HepG2 (cell line): Measurements from ENCODE around the gene ANKRD52. TPM values are rescaled to one million over a fixed set of nuclear protein-coding genes. Genes with fewer than 3 reads are reported as not detected.

Source experiments
- ARNT2 ChIP-seq: sonication (generic); formaldehyde crosslinking; IDR thresholded peaks from 2 replicates; pipeline ENCODE4 v1.8.0; 2022; ENCODE audit warnings: mild to moderate bottlenecking, low read depth, missing genetic modification reagents, moderate library complexity
- HOXA3 ChIP-seq: sonication (generic); formaldehyde crosslinking; IDR thresholded peaks from 2 replicates; pipeline ENCODE4 v1.5.0; 2020; ENCODE audit warnings: missing genetic modification reagents
- KDM2A ChIP-seq: sonication (generic); formaldehyde crosslinking; IDR thresholded peaks from 2 replicates; pipeline ENCODE4 v1.4.0; 2020; ENCODE audit warnings: low read depth, missing genetic modification reagents, borderline replicate concordance
- MAZ ChIP-seq, 2 experiments: sonication (generic) in 1 of 2; formaldehyde crosslinking in 1 of 2; IDR thresholded peaks; 2 replicates each; pipeline versions ENCODE4 v1.5.0 to v1.6.1; 2012 to 2020; ENCODE audit warnings: low read depth in 2 of 2, mild to moderate bottlenecking in 2 of 2, borderline replicate concordance in 1 of 2, improper control_type of control experiment in 1 of 2, low read length in 1 of 2, missing genetic modification reagents in 1 of 2, moderate library complexity in 1 of 2
- TMF1 ChIP-seq: sonication (generic); formaldehyde crosslinking; IDR thresholded peaks from 2 replicates; pipeline ENCODE4 v1.8.1; 2022; ENCODE audit warnings: low read depth, missing genetic modification reagents
- ZNF337 ChIP-seq: sonication (generic); formaldehyde crosslinking; IDR thresholded peaks from 2 replicates; pipeline ENCODE4 v1.5.1; 2020; ENCODE audit warnings: missing genetic modification reagents, low read depth, mild to moderate bottlenecking, borderline replicate concordance
- ZNF468 ChIP-seq: sonication (generic); formaldehyde crosslinking; IDR thresholded peaks from 2 replicates; pipeline ENCODE4 v1.8.0; 2022; ENCODE audit warnings: mild to moderate bottlenecking, moderate library complexity, missing genetic modification reagents
- ZNF569 ChIP-seq: sonication (generic); formaldehyde crosslinking; IDR thresholded peaks from 2 replicates; pipeline ENCODE4 v1.5.0; 2020; ENCODE audit warnings: mild to moderate bottlenecking, missing genetic modification reagents, moderate library complexity, borderline replicate concordance
- ZNF607 ChIP-seq: sonication (generic); formaldehyde crosslinking; IDR thresholded peaks from 2 replicates; pipeline ENCODE4 v1.5.1; 2020; ENCODE audit warnings: missing genetic modification reagents, mild to moderate bottlenecking, borderline replicate concordance
- ZNF891 ChIP-seq: sonication (generic); formaldehyde crosslinking; IDR thresholded peaks from 2 replicates; pipeline ENCODE4 v1.5.0; 2020; ENCODE audit warnings: mild to moderate bottlenecking, missing genetic modification reagents
- ZSCAN30 ChIP-seq: sonication (generic); formaldehyde crosslinking; IDR thresholded peaks from 2 replicates; pipeline ENCODE4 v1.5.0; 2020; ENCODE audit warnings: mild to moderate bottlenecking, missing genetic modification reagents
- polyA plus RNA-seq, 8 experiments: library from polyadenylated mRNA; depleted of rRNA in 3 of 8; stranded (reverse) in 7 of 8; unstranded in 1 of 8; fragments of >200 nt; fragmentation: Illumina TruSeq in 4 of 8; extraction: Trizol in 4 of 8; gene quantifications; 2 replicates each; pipeline versions ENCODE4 v1.2.1 to v1.2.3, GENCODE V29; 2011 to 2016; ENCODE audit warnings: low read depth in 4 of 8, missing spikeins in 1 of 8, mixed read lengths in 1 of 8; ENCODE audit not compliant: insufficient read depth in 1 of 8
- total RNA-seq, 5 experiments: library from RNA; depleted of rRNA; stranded (reverse); fragments of >200 nt; fragmentation: Illumina TruSeq; extraction: Trizol; gene quantifications; 2 replicates each; pipeline ENCODE4 v1.2.3, GENCODE V29; 2016; ENCODE audit warnings: low read depth in 1 of 5
- TF ChIP-seq, protein P1 (sequence below): sonication (generic); formaldehyde crosslinking; IDR thresholded peaks from 2 replicates; pipeline ENCODE4 v1.4.0; 2020; ENCODE audit warnings: mild to moderate bottlenecking, missing genetic modification reagents
- TF ChIP-seq, protein P2 (sequence below), 2 experiments: fragments of 450-650 bp in 1 of 2; sonication (generic) in 1 of 2; formaldehyde crosslinking in 1 of 2; IDR thresholded peaks; 2 replicates each; pipeline versions ENCODE4 v1.6.1 to v1.8.0; 2016 to 2022; ENCODE audit warnings: antibody characterized with exemption in 1 of 2, mild to moderate bottlenecking in 1 of 2, missing genetic modification reagents in 1 of 2
- TF ChIP-seq, protein P3 (sequence below): sonication (generic); formaldehyde crosslinking; IDR thresholded peaks from 2 replicates; pipeline ENCODE4 v1.5.0; 2020; ENCODE audit warnings: missing genetic modification reagents

The ANKRD52 gene
- total and polyA plus RNA-seq, 2 of the 13 experiments (the other 11 are each of a cell fraction or from before 2014, with no cell fraction given) = 7.8 to 9.2 TPM

DNA sequence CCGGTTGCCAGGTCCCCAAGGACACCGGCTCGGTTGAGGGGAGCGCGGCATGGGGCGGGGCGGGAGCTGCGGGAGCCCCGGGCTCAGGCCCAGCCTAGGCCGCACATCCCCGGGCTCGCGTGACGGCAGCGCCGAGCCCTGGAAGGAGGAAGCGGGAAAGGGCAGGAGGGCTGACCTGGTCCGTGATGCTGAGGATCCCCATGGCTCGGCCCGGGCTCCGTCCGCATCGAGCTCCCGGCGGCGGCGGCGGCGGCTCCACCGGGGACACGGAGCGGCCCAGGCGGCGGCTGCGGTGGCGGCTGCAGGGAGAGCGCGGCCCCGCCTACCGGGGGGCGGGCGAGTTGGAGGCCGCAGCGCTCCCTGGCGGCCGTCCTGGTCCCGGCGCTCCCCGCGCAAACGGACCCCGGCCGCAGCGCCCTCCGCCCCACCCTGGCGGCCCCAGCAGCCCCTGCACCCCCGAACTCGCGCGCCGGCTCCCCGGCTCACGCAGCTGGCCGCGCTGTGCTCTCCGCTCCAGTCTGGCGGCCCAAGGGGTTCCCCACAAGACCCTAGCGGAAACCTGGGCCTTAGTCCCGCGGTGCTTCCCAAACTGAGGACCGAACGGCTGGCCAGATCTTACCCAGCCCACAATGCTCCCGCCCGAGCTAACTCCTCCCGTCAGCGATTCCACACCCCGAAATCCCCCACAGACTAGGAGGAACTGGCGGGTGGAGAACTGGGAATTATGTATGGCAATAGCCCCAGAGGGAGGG lies at the start of gene ANKRD52 (continued):
- TF ChIP-seq, protein P1, sequence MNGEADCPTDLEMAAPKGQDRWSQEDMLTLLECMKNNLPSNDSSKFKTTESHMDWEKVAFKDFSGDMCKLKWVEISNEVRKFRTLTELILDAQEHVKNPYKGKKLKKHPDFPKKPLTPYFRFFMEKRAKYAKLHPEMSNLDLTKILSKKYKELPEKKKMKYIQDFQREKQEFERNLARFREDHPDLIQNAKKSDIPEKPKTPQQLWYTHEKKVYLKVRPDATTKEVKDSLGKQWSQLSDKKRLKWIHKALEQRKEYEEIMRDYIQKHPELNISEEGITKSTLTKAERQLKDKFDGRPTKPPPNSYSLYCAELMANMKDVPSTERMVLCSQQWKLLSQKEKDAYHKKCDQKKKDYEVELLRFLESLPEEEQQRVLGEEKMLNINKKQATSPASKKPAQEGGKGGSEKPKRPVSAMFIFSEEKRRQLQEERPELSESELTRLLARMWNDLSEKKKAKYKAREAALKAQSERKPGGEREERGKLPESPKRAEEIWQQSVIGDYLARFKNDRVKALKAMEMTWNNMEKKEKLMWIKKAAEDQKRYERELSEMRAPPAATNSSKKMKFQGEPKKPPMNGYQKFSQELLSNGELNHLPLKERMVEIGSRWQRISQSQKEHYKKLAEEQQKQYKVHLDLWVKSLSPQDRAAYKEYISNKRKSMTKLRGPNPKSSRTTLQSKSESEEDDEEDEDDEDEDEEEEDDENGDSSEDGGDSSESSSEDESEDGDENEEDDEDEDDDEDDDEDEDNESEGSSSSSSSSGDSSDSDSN = peak; percentile 99
- TF ChIP-seq ZNF468 = 0 out of 2 replicates have a peak, but pooled peaks have one; percentile 26
- TF ChIP-seq ZNF569 (CRISPR knock-in tag) = no peak
- no peak for TF ChIP-seq ZSCAN30 (CRISPR knock-in tag)
- TF ChIP-seq ZNF607 (CRISPR knock-in tag) = 0 out of 2 replicates have a peak, but pooled peaks have one; percentile 19
- TF ChIP-seq HOXA3 = peak; percentile 57; the same call in 1 of the 2 replicates
- peak; percentile 65; the same call in 1 of the 2 replicates for TF ChIP-seq TMF1
- TF ChIP-seq ARNT2 (CRISPR knock-in tag) = peak; percentile 72; the same call in 1 of the 2 replicates
- no peak for TF ChIP-seq ZNF337 (CRISPR knock-in tag)
- TF ChIP-seq KDM2A (CRISPR knock-in tag) = peak; percentile 67
- TF ChIP-seq, protein P2, sequence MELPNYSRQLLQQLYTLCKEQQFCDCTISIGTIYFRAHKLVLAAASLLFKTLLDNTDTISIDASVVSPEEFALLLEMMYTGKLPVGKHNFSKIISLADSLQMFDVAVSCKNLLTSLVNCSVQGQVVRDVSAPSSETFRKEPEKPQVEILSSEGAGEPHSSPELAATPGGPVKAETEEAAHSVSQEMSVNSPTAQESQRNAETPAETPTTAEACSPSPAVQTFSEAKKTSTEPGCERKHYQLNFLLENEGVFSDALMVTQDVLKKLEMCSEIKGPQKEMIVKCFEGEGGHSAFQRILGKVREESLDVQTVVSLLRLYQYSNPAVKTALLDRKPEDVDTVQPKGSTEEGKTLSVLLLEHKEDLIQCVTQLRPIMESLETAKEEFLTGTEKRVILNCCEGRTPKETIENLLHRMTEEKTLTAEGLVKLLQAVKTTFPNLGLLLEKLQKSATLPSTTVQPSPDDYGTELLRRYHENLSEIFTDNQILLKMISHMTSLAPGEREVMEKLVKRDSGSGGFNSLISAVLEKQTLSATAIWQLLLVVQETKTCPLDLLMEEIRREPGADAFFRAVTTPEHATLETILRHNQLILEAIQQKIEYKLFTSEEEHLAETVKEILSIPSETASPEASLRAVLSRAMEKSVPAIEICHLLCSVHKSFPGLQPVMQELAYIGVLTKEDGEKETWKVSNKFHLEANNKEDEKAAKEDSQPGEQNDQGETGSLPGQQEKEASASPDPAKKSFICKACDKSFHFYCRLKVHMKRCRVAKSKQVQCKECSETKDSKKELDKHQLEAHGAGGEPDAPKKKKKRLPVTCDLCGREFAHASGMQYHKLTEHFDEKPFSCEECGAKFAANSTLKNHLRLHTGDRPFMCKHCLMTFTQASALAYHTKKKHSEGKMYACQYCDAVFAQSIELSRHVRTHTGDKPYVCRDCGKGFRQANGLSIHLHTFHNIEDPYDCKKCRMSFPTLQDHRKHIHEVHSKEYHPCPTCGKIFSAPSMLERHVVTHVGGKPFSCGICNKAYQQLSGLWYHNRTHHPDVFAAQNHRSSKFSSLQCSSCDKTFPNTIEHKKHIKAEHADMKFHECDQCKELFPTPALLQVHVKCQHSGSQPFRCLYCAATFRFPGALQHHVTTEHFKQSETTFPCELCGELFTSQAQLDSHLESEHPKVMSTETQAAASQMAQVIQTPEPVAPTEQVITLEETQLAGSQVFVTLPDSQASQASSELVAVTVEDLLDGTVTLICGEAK (IDR thresholded peaks at IDR 0.05) = no peak
- TF ChIP-seq, protein P2 (CRISPR knock-in tag; IDR thresholded peaks at IDR 0.05) = peak; percentile 64
- TF ChIP-seq MAZ (IDR thresholded peaks at IDR 0.05; ENCODE audit: borderline replicate concordance, low read depth, low read length) = peak; percentile 26; the same call in 1 of the 2 replicates
- TF ChIP-seq MAZ (CRISPR knock-in tag; IDR thresholded peaks at IDR 0.05; ENCODE audit: low read depth) = peak; percentile 92
- peak; percentile 16 for TF ChIP-seq ZNF891 (CRISPR knock-in tag)
- TF ChIP-seq, protein P3, sequence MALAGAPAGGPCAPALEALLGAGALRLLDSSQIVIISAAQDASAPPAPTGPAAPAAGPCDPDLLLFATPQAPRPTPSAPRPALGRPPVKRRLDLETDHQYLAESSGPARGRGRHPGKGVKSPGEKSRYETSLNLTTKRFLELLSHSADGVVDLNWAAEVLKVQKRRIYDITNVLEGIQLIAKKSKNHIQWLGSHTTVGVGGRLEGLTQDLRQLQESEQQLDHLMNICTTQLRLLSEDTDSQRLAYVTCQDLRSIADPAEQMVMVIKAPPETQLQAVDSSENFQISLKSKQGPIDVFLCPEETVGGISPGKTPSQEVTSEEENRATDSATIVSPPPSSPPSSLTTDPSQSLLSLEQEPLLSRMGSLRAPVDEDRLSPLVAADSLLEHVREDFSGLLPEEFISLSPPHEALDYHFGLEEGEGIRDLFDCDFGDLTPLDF (CRISPR knock-in tag) = 0 out of 2 replicates have a peak, but pooled peaks have one; percentile 28
